ACC112 (cell line): ENCODE results near the gene HOXD3.

Experiments used
- H2AFZ ChIP-seq: fragments of 200-600 bp; sonication (generic); one replicate; pipeline ENCODE4 v1.6.0; 2017; ENCODE audit warnings: antibody characterized with exemption, low read length; ENCODE audit not compliant: unreplicated experiment
- H3K27ac ChIP-seq: fragments of 200-600 bp; sonication (generic); 2 replicates; pipeline ENCODE4 v1.5.1; 2014; ENCODE audit warnings: low read depth, mild to moderate bottlenecking, antibody characterized with exemption, low read length, moderate library complexity
- H3K27me3 ChIP-seq: fragments of 200-600 bp; sonication (generic); 2 replicates; pipeline ENCODE4 v1.6.1; 2014; ENCODE audit warnings: mild to moderate bottlenecking, antibody characterized with exemption, low read length, moderate library complexity, mixed read lengths; ENCODE audit not compliant: insufficient read depth
- H3K36me3 ChIP-seq: fragments of 200-600 bp; sonication (generic); 2 replicates; pipeline ENCODE4 v1.6.1; 2016; ENCODE audit warnings: mild to moderate bottlenecking, antibody characterized with exemption, low read length, moderate library complexity, mixed read lengths; ENCODE audit not compliant: insufficient read depth
- H3K4me1 ChIP-seq: fragments of 200-600 bp; sonication (generic); one replicate; pipeline ENCODE4 v1.6.1; 2016; ENCODE audit warnings: low read length, mixed read lengths; ENCODE audit not compliant: insufficient read depth, unreplicated experiment, control insufficient read depth
- H3K4me3 ChIP-seq: fragments of 200-600 bp; sonication (generic); 2 replicates; pipeline ENCODE4 v1.5.1; 2014; ENCODE audit warnings: mild to moderate bottlenecking, low read depth, low read length
- H3K79me2 ChIP-seq: fragments of 200-600 bp; sonication (generic); one replicate; pipeline ENCODE4 v1.6.0; 2016; ENCODE audit warnings: low read length; ENCODE audit not compliant: control insufficient read depth, unreplicated experiment, insufficient read depth

HOXD3 gene

GRCh38 chr2:176160986-176161824, 4.1 kb downstream of the HOXD3 start:
- Histone ChIP-seq H3K36me3 (no peaks in the 10 kb centered on the region), H3K4me1 (peaks cover 7% of the 10 kb centered on the region), H3K27ac (no peak overlapping the region), H2AFZ (peak overlapping the region; percentile 86), H3K79me2 (no peaks in the 10 kb centered on the region), H3K4me3 (peak overlapping the region; percentile 76), H3K27me3 (no peaks in the 10 kb centered on the region)

DNA sequence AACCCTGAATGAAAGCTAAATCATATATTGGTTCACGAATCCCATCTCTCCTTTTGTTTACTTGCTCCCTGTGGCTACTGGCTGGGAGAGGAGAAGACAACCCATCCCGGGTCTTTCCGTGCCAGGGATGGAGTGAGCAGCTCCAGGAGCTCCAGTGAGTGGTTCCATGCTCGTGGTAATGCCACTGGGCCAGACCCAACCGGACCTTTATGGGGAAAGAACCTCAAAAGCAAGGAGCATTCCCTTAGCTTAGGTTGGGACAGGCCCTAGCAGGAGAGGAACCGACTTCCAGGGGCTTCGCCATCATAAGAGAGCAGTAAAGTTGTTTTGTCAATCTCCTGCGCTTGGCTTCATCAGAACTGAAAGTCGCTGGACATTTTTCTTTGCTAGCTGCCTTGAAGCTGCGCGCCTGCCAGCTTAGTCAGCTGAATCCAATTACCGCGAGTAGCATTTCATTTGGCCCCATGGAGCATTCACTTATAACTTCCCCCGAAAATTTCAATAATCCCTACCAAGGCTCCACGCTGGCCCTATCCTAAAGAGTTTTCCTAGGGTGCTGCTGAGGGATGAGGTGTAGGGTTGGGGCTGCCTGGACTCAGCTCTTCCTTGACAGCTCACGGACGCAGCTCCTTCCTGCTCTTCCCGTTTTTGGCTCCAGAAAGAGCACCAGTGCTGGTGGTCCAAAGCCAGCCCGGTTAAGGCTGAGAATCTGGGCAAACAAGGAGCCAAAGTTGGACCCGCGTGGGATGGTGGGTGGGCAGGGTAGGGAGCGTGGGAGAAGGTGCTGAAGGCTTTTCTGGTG, 4.9 kb downstream of the HOXD3 start:
- H2AFZ ChIP-seq: peak overlapping the region; percentile 86
- H3K4me3 ChIP-seq: peak overlapping the region; percentile 76
- peaks cover 7% of the 10 kb centered on the region for H3K4me1 ChIP-seq
- H3K27me3 ChIP-seq: no peaks in the 10 kb centered on the region
- no peaks in the 10 kb centered on the region for H3K36me3 ChIP-seq
- no peaks in the 10 kb centered on the region for H3K79me2 ChIP-seq
- H3K27ac ChIP-seq: no peak overlapping the region

- Histone ChIP-seq H3K4me1 (peaks cover 7% of the 10 kb centered on the region), H3K79me2 (no peaks in the 10 kb centered on the region), H3K27me3 (no peaks in the 10 kb centered on the region), H3K4me3 (no peak overlapping the region), H2AFZ (no peak overlapping the region), H3K27ac (no peak overlapping the region), H3K36me3 (no peaks in the 10 kb centered on the region)
Observed at GRCh38 chr2:176162911-176163671, 6.0 kb downstream of the HOXD3 start.

DNA sequence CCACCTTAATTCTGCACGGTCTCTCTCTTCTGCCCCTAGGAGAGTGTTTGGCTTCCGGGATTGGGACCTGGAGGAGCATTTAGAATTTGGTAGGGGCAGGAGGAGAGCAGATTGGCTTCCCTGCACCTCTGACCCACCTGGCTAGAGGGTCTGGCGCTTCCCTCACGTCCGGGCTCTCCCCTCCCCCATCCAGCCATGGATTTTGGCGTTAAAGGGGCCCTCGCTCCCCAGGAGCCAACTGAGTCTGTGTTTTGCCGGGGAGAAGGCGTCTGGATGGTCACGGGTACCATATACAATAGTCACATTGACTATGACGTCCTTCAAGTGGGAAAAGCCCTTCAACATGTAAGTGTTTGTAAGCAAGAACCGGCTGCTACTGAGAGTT, 6.6 kb downstream of the HOXD3 start:
- Histone ChIP-seq H3K27me3 (no peaks in the 10 kb centered on the region), H3K79me2 (no peaks in the 10 kb centered on the region), H3K27ac (no peak overlapping the region), H3K4me1 (peaks cover 7% of the 10 kb centered on the region), H3K4me3 (no peak overlapping the region), H3K36me3 (no peaks in the 10 kb centered on the region), H2AFZ (no peak overlapping the region)

- no peak overlapping the region for H2AFZ ChIP-seq
- no peak overlapping the region for H3K4me3 ChIP-seq
- H3K4me1 ChIP-seq: peaks cover 7% of the 10 kb centered on the region
- no peaks in the 10 kb centered on the region for H3K79me2 ChIP-seq
- H3K36me3 ChIP-seq: no peaks in the 10 kb centered on the region
- no peaks in the 10 kb centered on the region for H3K27me3 ChIP-seq
- no peak overlapping the region for H3K27ac ChIP-seq
Observed at GRCh38 chr2:176164201-176164600, 7.1 kb downstream of the HOXD3 start.

DNA sequence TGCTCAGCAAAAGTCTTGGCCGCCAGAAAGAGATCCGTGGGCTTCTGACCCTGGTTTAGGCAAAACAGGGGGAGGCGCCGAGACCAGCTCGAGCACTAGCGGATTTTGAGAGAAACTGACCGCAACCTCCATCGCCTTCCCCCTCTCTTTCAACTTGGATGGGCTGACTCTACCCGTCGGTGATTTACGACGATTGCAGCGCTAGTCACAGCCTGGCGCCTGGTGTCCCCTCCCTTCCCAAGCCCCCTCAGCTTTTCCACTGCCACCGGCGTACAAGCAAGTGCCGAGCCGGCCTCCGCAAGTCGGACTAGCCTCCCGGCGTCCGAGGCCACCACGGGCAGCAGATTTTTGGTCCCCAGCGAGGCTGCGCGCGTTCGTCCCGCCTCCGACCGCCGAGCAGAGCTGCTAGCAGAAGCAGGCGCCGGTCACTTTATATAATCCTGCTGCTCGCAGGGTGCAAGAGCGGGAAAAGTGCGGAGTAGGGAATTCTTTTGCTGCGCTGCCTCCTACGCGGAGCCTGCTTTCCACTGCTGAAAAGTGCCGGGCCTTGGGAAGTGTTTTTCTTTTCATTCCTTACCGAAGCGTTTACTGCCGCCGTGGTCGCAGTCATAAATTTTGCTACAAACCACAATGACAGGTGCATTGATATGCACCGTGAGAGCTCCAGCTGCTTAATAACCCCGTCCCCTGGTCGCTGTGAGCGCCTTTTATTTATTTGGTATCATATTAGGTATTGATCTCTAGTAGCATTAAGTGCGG, 7.7 kb downstream of the HOXD3 start:
- no peak overlapping the region for H3K4me3 ChIP-seq
- H3K27me3 ChIP-seq: no peaks in the 10 kb centered on the region

DNA sequence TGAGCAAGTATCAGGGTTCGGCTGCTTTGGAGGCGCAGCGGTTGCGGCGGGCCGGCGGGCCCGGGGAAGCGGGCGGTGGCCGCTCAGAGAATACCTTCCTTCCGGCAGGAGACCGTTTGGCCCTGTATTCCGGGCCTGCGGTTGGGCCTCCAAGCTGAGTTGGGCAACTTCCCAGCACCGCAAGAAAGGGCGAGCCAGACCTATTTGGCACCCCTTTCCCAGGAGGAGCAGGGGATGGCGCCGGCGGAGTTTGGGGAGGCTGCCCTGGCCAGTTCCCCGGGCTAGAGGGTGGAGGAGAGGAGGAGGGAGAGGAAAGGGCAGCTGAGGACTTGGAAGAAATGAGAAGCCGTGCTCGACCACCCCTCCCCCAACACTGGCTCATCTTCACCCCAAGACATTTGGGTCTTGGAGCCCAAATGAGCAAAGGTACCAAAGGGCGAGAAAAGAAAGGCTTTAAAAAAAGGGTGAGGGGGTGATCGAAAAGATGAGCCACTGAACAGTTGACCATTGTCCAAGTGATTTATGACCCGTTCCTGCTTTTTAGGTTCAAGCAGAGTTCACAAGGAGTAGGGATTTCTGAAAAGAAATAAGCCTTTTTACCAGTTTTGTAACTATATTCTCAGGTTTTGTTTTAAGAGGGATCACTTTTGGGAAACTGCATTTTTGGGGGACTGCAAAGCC, 8.4 kb downstream of the HOXD3 start:
- peaks cover 7% of the 10 kb centered on the region for H3K4me1 ChIP-seq
- no peaks in the 10 kb centered on the region for H3K27me3 ChIP-seq
- no peak overlapping the region for H3K4me3 ChIP-seq

More for the DNA sequence above, 7.7 kb downstream of the HOXD3 start:
- Histone ChIP-seq H3K4me1 (peaks cover 7% of the 10 kb centered on the region), H2AFZ (no peak overlapping the region), H3K36me3 (no peaks in the 10 kb centered on the region), H3K79me2 (no peaks in the 10 kb centered on the region), H3K27ac (no peak overlapping the region)

DNA sequence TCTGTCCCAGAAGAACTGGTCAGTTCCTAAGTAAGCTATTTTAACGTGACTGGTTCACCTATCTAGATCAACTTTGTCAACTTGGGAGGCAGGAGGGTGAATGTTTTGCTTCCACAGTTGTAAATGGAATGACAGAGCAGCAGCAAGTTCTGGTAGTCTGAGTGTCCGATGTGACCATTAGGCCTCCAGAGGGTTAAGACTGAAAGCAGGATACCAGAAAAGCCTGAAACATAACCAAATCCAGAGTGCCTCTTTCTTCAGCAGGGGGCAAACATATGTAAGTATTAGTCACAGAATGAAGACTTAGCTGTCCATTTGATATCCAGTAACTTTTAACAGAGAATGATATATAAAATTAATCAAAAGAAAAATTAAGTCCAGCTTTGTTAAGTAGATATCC, 9.2 kb downstream of the HOXD3 start:
- no peaks in the 10 kb centered on the region for H3K36me3 ChIP-seq
- H3K27ac ChIP-seq: no peak overlapping the region
- no peaks in the 10 kb centered on the region for H3K27me3 ChIP-seq
- peaks cover 6% of the 10 kb centered on the region for H3K4me1 ChIP-seq
- no peak overlapping the region for H2AFZ ChIP-seq
- no peaks in the 10 kb centered on the region for H3K79me2 ChIP-seq
- H3K4me3 ChIP-seq: no peak overlapping the region

More for the DNA sequence above, 8.4 kb downstream of the HOXD3 start:
- H2AFZ ChIP-seq: no peak overlapping the region
- no peaks in the 10 kb centered on the region for H3K36me3 ChIP-seq
- H3K79me2 ChIP-seq: no peaks in the 10 kb centered on the region
- no peak overlapping the region for H3K27ac ChIP-seq

- no peaks in the 10 kb centered on the region for H3K36me3 ChIP-seq
- H3K79me2 ChIP-seq: no peaks in the 10 kb centered on the region
- no peaks in the 10 kb centered on the region for H3K27me3 ChIP-seq
- H3K4me3 ChIP-seq: no peak overlapping the region
- no peak overlapping the region for H3K27ac ChIP-seq
- H3K4me1 ChIP-seq: no peaks in the 10 kb centered on the region
- H2AFZ ChIP-seq: no peak overlapping the region
Observed at GRCh38 chr2:176167398-176167797, 10.3 kb downstream of the HOXD3 start.
